GM19025 (cell line): Measurements from ENCODE around the gene HOMER2.
"Not testable (repeated sequence)": the region's sequence is repeated elsewhere in the genome, so short reads cannot be mapped to it uniquely, and the experiment has no call there.

Source experiments
- ATAC-seq: cut with Tn5 transposase; IDR thresholded peaks from one replicate; pipeline ENCODE4 v1.9.1; 2021; ENCODE audit warnings: mild to moderate bottlenecking, low read depth, moderate library complexity; ENCODE audit not compliant: unreplicated experiment

Gene HOMER2

DNA sequence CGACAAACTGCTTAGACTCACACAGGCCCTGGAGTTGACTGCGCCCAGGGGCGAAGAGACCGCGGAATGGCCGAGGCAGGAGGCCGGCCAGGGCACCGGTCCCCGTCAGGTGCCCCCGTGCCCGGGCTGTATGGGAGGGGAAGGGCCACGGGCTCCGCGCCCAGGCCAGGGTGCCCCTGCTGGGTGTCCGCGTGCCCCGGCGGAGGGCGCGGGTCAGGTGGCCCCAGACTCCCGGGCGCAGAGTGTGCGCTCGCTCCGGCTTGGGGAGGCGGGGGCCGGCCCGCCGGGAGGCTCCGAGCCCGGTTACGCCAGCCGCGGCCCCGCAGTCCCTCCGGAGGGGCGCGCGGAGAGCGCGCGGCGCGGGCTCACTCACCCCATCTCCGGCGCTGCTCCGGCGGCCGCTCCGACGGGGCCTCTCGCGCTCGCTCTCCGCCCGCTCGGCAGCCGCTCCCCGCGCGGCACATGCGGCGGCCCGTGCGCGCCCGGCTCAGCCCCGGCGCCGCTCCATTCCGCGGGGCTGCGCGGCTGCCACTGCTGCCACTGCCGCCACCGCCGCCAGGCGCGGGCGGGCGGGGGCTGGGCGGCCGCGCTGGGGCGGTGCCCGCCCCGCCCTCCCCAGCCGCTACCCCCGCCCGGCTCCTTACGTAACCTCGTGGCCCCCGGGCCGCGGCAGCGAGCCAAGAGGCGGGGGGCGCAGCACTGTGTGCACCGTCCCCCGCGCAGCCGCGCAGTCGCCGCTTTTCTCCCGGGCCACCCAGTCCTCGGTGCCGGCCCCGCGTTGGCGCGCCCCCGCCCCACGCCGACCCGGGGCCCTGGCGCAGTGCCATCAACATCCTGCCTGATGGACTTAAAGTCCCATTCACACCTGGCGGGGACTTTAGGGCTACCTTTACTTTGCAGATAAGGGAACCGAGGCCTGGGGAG, at the start of gene HOMER2:
Gene HOMER2 (minus strand): TSS at position 563 of the 924 bp plus-strand sequence. CDS start 185 bp downstream, at position 378.
- ATAC-seq, result no peak

DNA sequence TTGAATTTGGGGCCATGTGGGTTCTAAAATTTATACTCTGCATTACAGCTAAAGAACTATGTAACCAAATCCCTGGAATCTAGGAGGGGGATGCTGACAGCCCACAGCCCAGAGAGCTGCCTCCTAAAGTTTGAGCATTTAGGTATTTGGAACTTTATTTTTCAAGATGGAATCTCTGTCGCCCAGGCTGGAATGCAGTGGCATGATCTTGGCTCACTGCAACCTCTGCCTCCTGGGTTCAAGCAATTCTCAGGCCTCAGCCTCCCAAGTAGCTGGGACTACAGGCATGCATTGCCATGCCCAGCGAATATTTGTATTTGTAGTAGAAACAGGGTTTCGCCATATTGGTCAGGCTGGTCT, 48.1 kb upstream of the HOMER2 start:
- not testable (repeated sequence) for ATAC-seq

DNA sequence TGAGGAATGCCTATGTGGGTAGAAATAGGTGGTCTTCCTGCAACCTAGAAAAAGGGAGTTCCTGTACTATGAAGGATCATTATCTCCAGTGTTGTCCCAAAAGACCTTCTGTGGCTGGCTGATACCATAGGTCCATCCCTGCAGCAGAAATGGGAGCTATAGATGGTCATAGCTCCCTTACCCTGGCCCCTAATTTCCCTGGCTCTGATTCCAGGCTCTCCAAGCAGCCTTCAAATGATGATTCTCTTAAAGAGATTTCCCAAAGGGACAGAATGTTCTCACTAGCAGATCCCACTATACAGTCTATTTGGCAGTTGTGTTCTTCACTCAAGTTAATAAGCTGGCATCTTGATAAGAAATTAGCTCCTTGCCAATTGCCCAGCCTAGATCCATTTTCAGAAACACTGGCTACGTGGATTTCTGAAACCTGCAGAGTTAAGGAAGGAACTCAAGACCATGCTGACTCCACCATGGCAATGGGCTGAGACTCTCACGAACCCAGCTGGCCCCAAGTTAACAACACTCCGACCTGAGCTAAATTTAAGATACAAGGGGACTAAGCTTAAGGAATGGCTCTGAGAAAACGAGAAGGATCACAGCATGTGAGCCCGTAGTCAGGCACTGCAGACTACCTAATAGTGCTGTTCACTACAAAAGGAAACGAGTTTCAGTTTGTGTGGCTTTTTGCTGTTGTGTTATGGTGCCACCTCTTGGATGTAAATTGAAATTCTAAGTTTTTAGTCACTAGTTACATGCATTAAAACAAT, 47.6 kb upstream of the HOMER2 start:
- ATAC-seq, result peak; percentile 48

DNA sequence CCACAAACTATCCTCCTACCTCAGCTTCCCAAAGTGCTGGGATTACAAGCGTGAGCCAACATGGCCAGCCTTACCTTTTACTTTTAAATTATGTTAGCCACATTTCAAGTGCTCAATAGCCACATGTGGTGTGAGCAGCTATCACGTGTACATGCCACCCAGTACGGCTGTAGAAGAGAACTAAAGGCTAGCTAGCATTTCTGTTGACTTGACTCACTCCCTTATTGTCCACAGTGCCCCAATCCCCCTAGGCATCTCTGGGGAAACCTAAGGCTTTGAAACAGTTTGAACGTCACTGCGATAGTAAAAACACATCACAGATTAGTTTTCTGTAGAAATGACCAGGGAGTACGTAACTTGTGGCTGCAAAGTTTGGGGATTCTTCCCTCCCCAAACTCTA, 46.9 kb upstream of the HOMER2 start:
- ATAC-seq, result no peak

DNA sequence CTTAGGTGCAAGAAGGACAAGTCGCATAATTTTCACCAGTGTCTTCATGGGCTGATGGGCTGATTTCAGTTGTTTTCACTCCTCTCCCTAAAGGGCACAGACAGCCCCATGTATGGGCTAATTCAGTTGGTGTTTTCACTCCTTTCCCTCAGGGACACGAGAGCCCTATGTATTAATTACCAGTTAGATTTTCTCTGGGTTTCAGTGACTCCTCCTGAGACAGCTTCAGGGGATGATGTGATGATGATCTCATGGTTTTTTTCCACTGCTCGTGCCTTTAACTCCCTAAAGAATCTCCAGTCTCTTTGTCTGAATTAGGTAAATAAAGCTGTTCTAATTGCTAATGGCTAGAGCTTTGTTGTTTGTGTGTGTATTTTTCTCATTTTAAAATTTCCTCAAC, 43.4 kb upstream of the HOMER2 start:
- no peak for ATAC-seq

DNA sequence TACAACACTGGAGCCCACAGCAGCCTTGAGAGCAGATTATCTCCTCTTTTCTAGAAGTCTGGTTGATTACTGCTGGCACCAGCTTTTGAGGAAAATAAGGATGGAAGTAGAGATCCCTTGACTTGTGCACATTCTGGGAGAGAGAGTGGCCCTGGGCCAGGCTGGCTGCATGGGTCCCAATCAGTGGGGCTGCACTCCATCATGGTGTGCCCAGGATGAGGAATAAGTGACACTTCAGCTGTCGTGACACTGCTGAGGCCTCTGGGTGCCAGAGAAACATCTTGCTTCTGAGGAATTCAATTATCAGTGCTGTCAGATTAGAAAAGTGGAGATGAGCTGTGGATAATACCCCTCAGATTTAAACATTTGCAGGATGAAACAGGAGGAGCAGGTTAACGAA, 42.6 kb upstream of the HOMER2 start:
- ATAC-seq, result no peak

DNA sequence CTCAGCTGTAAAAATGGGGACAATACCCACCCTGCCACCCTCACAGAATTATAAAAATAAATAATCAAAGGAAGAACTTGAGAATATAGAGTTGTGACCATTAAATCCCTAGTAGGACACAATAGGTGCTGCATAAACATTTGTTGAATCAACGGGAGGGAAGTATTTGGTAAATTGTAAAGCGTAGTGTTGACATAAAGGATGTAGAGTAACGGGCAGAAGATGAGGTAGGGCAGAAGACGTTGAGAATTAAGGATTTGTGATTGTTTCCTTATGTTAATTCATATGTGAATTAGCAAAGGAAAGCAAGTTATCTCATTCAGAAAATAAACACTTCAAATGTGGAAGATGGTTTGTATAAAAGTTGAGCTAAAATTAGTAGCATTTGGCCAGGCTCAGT, 40.6 kb upstream of the HOMER2 start:
- ATAC-seq, result no peak

DNA sequence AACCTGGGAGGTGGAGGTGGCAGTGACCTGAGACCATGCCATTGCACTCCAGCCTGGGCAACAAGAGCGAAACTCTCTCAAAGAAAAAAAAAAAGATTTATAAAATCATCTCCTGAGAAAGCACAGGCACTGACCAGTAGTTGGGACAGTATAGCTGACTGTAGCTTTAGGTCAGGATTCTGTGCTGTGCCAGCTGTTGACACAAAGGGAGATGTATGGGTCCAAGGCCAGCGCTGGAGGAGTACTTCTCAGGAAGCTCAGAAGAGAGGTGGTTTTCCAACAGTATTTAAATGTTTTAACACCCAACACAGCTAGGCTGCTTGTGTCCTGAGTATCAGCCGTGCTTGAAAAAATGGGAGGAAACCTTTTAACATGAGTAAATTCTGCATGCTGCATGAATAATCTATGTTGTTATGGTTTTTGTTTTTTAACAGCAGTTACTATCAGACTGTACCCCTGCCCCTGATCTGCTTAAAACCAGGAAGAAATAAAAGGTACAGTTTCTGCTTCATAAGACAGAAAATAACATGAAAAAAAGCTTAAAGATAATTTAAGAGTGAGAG, 40.0 kb upstream of the HOMER2 start:
- no peak for ATAC-seq

DNA sequence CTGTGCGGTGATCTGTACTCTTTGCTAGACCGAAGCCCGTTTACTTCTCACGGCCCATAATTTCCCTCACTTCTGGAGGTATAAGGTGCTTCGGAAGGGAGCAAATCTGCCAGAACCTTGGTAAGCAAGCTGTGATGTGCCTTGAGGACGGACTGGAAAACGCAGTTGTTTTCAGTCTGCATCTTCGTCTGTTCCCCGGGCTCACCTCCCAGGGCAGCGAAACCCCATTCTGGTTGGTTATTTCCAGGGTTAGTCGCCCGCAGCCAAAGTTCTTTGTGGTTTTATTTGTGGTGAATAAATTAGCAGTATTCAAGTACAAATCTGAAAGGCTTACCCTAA, 33.9 kb upstream of the HOMER2 start:
- ATAC-seq, result peak; percentile 8

DNA sequence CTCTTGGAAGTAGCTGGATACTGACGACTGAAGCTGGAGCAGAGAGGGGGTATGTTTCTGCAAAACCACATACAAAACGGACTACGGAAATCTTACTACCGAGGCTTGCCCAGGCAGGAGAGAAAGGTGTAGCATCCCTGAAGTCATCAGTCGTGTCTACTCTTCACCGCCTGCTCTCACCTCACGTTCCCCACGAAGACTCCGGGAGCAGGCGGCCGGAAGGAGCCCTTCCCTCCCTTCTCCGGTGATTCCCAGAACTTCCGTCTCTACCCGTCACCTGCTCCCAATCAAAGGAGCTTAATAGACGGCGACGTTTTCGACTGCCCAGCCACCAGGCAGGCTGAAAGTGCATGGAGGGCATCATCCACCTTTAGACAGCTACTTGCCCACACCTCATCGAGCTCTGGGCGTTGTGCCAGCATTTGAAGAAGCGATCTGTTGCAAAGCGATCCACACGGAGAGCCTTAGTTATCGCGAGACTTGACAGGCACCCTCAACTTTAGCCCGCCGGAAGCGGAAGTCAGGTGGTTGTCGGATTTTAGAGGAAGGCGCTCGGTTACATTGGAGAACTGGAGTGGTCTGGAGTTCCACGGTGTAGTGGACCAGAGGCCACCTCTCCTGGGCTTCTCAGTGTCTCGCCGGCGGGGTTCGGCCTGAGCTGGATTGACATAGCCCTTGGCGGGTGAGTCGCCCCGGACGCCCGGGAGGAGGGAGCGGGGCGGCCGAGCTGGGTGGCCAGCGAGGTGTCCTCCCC, 33.3 kb upstream of the HOMER2 start, which contains the start of gene RAMAC:
Gene RAMAC (plus strand): TSS at position 523 of the 754 bp plus-strand sequence. CDS start 2,809 bp downstream, outside the sequence.
- ATAC-seq, result peak; percentile 95

DNA sequence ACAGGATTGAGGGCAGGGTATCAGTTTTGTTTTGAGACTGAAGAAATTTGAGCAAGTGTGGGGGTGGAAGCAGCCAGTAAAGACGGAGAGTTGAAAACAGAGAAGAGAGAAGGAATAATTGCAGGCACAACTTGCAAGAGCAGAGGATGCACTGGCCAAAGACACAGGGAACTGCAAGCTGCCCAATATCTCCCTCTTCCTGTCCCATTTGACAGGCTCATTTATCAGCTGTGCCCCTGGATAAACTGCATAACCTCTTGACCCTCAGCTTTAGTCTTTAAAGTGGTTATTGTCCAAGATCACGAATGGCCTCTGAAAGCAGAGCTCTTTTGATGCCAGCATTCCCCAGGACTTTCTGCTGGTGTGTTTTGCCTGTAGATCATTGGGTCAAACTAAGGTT, 28.5 kb upstream of the HOMER2 start:
- ATAC-seq, result no peak

DNA sequence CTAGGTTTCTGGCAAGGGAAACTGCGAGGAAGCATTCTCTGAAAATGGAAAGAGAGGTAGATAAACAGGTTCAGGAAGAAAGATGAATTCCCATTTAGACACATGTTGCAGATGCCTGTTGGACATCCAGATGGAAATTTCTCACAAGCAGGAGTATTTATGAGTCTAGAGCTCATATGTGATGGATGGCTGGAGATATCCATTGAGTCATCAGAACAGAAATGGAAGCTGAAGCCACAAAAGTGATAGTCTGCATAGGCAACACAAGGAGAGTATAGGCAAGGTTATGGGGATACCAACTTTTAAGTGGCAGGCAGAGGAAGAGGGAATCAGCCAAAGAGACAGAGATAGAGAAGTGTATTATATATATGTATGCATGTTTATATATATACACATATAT, 27.2 kb upstream of the HOMER2 start:
- ATAC-seq, result no peak

DNA sequence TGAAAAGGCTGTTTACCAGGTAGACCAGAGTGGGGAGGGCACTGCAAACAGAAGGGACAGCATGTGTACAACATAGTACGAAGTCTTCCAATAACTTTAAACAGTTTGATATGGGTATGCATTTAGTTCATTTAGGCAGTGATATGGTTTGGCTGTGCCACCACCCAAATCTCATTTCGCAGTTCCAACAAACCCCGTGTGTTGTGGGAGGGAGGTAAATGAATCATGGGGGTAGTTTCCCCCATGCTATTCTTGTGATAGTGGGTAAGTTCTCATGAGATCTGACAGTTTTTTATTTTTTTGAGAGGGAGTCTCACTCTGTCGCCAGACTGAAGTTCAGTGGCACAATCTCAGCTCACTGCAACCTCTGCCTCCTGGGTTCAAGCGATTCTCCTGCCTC, 25.9 kb upstream of the HOMER2 start:
- no peak for ATAC-seq

DNA sequence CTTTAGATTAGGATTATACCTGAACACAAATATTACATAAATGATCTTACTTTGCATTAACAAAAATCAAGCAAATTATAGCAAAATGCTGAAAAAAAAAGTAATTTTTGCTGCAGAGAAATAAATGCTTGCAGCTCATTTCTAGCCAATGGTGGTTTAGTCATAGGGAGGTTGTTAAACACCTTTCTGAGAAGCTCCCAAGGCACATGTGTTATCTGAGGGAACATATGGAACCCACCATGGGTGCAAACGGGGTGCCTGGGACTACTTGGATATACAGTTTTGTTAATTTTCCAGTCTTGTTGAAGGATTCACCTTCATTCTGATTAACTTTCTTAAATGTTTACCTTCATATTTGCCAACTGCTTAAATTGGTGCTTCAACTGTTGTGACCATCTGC, 24.6 kb upstream of the HOMER2 start:
- no peak for ATAC-seq

DNA sequence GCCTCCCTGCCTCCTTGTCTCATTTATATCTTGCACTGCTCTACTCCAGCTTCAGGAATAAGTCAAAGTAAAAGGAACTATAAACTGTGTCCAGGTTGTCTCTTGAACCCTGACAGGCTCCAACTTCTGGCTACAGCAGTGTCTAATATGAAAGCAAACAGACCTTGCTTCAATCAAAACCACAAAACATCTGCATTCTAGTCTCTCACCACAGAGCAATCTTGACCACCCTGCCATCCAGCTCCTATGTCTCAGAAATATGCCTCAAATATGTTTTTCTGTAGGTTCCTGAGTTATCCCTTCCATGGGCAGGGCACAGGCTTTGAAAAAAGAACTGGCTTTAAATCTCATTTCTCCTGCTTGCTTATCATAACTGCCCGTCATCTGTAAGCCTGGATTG, 20.5 kb upstream of the HOMER2 start:
- no peak for ATAC-seq

DNA sequence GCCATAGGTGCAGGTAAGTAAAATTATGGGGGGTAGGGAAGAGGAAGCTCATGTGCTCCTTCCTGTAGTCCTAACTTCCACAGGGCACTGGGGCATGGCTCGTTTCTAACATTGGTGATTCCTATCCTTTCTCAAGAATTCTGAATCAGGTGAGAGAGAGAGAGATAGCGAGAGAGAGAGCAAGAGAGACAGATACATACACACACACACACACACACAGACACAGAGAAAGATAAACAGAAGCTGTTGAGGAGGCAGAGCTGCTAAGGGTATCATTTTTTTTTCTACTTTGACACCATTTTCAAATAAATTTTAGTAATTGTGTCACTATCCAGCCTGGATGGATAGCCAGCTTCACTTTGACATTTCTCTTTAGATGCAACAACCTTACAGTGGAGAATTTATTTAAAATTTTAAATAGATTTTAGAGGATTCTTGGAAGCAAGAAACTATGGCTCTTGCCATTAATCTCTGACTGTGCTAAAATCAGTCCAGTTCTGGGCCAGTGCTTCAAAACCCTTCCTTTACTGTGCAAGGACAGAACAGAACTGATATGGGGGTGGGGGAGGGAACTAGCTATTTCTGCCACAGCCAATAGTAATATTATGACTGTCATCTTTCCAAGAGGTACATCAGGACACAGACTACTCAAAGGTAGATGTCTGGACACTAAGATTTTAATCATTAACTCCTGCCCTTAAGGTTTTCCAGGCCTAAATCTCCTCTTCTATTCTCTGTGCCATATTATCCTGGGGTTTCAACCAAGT, 18.9 kb upstream of the HOMER2 start:
- ATAC-seq, result no peak

DNA sequence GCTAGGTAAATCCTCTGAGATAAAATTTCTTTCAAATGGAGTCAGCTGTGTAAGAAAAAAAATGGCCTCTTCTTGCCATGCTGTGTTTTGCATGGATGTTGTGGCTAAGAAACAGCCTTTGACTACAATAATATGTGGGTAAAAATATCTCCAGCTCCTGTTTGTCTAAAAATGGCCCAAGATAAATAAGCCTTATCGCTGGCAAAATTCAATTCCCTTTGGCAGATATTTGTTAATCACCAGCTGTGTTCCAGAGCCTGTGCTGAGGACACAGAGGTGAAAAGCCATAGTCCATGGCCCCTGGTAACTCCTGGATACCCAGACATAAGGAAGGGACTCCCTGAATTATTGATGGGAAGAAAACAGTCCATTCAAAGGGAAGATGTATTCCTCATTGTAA, 18.2 kb upstream of the HOMER2 start:
- no peak for ATAC-seq

DNA sequence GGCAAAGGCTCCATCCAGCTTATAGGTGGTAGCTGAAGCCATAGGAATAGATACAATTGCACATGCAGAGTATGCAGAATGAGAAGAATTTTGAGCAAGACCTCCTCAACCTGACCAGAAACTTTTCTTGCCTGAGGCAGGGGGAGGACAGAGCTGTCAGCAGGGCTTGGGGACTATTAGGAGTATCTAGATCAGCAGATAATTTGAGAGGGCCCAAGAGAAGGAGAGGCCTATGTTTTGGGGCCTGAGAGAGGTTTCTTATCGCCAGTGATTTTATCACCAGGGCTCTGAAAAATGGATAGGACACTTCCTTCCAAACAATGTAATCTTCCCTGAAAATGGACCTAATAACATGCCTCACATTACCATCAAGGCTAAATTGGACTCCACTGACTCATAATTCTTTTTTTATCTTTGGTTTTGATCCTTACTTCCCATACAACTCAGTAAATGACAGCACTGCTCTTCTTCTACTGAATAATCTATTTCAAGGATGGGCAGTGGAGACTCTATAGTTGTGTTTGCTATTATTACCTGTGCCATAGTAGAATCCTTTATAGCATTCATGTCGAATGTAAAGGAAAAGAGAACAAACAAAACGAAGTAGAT, 17.7 kb upstream of the HOMER2 start:
- no peak for ATAC-seq

DNA sequence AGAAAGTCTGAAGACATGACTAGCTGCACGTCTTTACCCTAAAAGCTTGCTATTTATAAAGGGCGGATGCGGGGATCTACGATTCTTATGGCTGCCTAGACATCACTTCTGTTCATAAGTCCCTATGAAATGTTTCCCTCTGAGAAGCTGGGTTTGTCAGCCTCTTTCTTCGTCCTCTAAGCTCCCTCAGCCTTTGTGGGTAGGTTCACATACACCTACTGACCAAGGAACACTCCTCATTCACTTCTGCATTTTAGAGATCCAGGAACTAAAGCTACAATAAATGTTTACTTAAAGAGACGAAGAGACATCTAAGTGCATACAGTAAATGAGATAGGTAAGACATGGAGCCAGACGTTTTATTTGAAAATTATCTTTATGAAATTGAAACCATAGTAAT, 16.8 kb upstream of the HOMER2 start:
- ATAC-seq, result no peak

DNA sequence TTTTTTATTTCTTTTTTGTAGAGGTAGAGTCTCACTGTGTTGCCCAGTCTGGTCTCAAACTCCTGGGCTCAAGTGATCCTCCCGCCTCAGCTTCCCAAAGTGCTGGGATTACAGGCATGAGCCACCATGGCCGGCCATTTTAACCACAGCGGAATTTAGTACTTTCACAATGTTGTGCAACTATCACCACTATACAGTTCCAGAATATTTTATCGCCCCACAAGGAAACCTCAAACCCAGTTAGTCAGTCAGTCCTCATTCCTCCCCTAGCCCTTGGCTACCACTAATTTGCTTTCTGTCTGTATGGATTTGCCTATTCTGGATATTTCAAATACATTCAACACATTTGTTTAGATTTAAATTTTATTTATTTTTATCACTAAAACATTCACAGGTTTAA, 15.5 kb upstream of the HOMER2 start:
- ATAC-seq, result no peak
